Fibroblast of skin of left quadriceps (primary cell): Measurements from ENCODE around the gene RYR3.
A peak's percentile ranks its signal among the peaks of the same experiment; 100 is the strongest.
"Not testable (repeated sequence)": the region's sequence is repeated elsewhere in the genome, so short reads cannot be mapped to it uniquely, and the experiment has no call there.

Experiments
- DNase-seq, 2 experiments: peaks; one replicate each; pipeline ENCODE4 v3.0.0-alpha.2; 2013; ENCODE audit warnings: low read depth in 2 of 2

The RYR3 gene

DNA sequence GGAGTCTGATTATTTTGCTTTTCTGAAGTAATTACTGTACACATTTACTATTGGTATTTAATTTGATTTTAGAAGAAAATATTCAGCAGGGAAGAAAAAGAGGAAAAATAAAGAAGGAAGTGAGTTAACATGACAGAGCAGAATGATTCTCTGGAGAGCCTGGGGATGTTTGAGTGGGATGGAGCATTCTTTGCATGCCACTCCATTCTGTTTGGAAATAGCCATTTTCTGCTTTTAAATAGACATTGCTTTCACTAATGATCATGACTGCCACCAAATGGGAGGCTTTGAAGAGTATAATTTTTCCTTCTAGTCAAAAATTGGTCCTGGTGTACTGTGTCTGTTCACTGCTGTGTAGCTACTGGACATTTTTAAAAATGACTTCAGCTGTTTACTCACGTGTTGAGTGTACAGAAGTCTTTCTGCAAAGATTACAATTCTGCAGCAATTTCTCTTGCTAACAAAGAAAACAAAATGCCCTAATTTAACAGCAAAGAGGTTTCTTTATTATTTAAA lies 196.1 kb downstream of the RYR3 start:
- no peak for DNase-seq

DNA sequence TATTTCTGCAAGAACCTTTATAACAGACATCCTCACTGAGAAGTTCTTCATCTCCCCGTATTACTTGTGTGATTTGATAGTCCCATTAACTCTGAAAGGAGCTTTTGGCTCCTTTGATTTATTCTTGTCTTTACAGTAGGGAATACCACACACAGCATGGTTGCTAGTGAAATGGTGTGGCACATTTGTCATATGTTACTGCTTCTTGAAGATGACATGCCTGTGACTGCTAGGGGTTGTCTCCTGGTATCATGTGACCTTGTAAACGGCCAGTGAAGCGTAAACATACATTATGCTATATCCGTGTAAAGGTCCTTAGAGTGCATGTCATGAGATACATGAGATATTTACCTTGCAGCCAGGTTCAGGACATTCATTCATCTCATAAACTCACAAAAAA lies 197.9 kb downstream of the RYR3 start:
- DNase-seq = no peak

DNA sequence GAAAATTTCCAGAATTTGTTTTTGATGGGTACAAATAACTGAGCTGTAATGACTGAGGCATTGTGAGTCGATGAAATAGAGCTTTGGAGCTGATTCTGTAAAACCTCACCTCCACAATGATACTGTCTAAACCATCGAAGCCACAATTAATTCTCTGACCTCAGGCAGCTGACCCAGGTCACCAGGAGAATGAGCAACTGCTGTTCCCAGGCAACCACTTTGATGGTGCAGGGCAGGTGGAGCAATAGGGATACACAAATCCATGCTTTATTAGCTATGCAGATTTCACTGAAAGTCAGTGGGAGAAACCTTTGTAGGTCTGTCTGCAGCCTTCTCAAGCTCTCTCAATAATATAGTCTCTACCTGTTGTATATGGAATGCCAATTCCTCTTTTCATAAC lies 204.4 kb downstream of the RYR3 start:
- no peak for DNase-seq

DNA sequence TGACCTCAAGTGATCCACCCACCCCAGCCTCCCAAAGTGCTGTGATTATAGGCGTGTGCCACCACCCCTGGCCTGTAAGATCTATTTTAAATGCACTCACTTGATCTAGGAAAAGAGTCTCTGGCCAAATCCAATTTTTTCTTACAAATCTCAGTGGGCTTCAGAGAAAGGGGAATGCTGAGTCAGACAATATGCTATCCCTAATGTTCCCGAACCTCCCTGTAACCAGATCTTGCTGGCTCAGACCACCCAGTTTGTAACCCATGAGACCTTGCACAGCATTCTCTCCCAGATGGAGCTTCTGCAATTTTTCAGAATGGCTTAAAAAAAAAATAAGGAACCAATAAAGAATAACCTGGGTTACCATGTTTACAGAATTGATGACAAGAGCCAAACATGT lies 205.8 kb downstream of the RYR3 start:
- no peak for DNase-seq

DNA sequence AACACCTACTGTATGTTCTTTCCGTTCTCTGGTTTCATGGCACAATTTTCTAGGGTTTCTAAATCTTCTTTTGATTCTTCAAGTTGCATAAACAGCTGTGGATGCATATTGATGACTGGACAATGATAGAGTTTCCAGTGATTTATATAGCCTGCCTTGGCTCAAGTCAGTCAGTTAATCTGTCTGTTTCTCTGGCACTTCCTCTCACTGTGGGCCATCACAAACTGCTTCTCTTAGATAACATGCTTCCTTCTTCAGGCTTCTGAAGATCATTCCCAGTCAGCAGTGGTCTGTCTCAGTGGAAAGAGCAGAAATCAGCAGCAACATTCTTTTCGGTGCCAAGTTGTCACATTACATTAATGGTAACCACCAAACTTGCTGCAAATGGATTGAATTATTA lies 207.2 kb downstream of the RYR3 start:
- DNase-seq = no peak

DNA sequence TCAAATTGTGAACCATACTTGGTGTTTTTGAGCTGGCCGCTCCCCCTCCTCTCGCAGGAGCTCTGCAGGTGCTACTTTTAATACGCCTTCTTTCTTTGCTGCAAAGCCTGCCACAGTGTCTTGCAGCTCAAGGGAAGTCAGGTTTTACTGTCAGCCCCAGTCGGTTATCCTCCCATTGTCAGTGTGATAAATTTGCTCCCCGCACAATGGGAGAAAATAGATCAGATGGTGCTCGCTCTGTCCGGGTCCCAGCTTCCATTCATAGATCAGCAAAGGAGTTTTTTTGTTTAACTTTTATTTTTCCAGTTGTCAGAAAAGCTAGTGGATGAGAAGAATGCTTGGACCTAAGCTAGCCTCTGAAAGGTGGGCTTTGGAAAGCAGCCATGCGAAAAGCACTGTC lies 207.7 kb downstream of the RYR3 start:
- DNase-seq = no peak

DNA sequence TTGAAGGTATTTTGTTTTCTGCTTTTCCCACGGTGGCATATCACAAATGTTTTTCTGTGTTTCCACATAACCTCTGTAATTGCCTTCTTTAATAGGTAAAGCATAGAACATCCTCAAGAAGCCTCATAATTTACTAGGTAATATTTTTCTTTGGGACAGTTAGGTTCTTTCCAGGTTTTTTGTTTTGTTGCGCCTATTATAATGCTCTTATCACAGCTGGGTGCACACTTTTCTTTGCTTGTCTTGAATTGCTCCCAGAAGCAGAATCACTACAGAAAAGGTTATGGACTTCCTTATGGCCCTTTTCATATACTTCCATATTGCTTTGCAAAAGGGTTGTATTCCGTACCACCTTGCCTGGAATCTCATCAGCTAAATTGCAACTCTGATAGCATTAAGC lies 213.5 kb downstream of the RYR3 start:
- DNase-seq = no peak

DNA sequence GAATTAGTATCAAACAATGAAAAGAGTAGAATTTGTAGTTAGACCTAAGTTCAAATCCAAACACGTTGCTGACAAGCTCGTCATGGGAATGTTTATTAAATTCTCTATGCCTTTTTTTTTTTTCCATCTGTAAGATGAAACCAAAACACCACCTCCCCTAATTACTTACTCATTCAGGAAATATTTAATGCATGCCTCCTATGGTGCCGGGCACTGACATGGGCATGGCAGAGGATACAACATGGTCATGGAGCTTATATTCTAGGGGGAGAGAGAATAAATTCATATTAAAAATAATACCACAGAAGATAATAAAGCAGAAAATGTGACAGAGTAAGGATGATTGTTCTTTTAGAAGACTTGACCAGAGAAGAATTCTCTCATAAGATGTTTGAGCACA lies 215.8 kb downstream of the RYR3 start:
- DNase-seq = no peak

DNA sequence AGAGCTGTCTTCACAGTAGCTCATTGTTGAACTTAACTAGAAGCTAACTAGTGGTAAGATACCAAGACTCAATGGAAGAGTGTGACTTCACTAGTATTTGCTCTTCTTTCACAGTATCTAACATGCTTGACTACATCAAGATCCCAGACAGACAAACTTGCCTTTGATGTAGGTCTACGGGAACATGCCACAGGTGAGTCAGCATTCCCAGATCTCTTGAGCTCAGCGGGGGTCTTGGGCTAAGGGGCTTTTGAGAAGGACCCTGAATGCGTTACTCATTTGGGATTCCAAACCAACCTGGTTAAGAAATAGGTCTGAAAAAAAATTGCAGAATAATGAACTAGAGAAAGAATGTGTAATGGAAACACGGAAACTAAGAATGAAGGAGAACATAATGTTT lies 222.4 kb downstream of the RYR3 start:
- DNase-seq = no peak

DNA sequence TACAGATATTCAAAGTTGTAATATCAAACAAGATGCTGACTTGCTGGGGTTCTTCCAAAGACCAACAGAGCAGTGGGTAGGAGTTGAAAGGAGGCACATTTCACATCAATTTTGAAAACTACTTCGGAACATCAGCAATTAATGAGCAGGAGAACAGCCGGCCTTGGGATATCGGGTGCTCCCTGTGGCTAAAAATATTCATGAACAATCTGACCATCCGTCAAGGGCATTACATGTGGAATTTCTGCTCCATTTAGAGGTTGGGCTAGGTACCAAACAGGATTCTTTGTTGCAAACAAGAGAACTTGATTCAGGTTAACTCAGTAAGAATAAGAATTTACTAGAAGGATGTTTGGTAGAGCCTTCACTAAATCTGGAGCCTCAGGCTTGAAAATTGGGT lies 223.9 kb downstream of the RYR3 start:
- no peak for DNase-seq

DNA sequence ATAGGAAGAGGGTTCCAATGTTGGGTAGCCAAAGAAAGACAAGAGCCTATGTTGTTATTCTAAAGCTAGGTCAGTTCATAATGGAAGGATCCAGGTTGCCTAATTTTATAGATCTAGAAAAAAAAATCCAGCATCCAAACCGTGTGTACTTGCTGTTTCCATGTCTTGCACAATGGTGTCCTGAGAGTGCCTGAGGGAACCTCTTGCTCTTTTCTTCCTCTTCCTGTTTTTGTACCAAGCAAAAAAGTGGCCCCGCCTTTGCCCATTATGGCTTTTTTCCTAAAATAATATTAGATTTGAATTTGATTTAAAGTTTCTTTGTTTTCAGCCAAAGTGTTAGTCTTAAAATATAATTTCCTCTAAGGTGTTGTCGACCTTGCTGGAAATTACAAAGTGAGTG lies 224.4 kb downstream of the RYR3 start:
- no peak for DNase-seq

DNA sequence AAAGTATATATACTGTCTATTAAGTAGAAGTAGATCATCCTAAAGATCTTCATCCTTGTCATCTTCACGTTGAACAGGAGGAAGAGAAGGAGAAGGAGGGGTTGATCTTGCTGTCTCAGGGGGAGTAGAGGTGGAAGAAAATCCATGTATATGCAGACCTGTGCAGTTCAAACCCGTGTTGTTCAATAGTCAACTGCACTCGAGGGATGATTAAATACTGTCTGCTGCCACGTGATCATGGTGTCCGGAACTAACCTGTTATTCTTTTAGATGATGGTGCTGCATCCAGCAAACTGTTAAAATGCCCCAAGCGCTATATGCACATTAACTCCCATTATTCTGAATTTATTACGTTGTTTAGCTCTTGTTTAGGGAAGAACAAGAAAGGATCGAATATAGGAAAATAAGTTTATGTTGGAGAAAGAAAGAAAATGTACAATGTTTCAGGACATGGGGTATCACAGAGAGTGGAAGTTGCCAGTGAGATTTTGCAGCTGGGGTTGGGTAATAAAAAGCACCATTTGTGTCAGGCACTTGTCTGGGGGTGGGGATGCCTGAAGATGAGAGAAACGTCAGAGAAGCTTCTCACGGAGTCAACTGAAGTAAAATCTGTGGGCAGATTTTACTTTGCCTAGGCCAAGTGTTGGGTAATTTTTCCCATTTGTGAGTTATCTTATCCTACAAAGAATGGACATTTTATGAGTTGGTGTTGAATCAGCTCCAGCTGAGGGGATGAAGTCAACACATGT lies 229.2 kb downstream of the RYR3 start:
- no peak for DNase-seq

DNA sequence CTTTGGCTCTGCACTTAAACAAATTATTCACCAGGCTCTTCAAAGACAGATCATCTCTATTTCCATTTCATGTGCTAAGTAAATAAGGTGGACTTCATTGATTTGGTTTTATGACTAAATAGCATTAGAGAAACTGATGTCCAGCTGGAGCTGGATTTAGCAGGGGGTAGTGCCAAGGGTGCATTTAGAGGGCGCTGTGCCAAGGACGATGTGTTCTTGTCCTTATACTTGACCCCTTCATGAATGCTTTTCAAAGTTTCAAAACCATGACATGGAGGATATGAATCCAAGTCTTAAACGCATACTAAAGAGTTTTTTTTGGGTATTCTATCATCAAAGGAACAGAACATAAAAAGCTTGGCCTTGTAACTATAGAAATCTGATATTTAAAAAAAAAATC lies 233.2 kb downstream of the RYR3 start:
- DNase-seq = no peak

DNA sequence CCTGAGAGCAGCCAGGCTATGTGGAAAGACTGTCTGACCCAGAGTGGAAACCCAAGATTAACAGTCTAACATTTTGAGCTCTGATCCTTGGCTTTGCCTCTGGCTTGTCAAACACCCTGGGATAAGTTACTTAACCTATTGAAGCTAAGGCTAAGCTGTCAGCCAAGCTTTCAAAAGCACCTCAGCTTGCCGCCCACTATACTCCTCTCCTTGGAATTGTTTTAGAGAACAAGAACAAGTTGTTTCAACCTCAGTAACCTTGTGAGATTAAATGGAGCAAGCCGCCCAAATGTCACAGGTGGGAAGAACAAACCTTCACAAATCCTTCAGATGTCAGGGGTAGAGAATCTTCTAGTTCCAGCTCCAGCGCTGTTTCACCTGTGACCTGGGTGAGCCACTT lies 235.1 kb downstream of the RYR3 start:
- no peak for DNase-seq

DNA sequence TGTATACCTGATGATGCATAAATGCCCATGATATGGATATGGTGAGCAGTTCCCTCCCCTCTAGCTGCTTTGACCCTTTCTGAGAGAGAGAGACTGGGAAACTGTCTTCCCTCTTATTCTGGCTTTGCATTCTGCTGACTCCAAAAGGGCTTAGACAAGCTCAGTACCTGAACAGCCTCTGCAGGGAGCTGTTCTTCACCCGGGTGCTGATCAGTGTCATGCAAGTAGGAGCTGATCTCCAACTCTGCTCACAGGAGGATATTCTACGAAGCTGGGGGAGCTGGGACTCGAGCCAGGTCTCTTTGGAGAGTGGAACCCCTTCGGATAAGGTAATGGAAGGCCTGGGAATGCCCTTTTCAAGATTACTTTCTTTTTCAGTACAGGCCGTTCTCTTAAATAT lies 237.1 kb downstream of the RYR3 start:
- peak; percentile 8 to 11 for DNase-seq

DNA sequence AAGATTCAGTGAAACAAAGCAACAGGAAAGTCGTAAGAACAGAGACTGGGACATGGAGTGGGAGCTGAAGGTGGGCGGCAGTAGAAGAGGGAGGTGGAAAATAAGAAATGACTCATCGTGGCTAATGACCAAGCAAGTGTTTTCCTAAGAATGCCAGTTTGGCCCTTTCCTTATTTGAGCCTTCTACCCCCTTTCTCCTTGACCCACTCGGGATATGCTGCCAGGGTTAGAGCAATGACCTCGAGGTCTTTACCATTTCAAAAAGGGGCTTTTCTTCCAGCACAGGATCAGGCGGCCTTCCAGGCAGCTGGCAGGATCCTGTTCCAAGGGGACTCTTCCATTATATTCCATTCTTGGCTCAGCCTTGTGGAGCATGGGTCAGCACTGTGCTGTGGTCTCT lies 241.1 kb downstream of the RYR3 start:
- DNase-seq = no peak

DNA sequence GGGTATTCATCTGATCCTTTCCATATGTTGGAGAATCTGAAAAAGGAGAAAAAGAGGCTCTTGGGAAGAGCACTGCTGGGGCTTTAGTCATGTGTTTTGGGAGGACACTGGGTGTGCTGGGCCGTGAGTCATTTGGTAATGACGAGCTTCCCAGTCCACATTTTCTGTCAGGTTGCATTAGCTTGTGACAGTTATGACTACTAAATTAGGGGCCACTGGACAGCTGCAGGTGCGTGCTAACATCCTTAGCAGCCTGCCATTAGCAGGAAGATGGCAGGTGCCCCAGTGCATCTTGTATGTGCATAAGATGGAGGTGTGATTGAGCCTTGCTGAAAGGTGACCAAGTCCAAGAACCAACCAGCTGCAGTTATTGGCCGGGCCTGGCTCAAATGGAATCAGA lies 242.4 kb downstream of the RYR3 start:
- DNase-seq = no peak

DNA sequence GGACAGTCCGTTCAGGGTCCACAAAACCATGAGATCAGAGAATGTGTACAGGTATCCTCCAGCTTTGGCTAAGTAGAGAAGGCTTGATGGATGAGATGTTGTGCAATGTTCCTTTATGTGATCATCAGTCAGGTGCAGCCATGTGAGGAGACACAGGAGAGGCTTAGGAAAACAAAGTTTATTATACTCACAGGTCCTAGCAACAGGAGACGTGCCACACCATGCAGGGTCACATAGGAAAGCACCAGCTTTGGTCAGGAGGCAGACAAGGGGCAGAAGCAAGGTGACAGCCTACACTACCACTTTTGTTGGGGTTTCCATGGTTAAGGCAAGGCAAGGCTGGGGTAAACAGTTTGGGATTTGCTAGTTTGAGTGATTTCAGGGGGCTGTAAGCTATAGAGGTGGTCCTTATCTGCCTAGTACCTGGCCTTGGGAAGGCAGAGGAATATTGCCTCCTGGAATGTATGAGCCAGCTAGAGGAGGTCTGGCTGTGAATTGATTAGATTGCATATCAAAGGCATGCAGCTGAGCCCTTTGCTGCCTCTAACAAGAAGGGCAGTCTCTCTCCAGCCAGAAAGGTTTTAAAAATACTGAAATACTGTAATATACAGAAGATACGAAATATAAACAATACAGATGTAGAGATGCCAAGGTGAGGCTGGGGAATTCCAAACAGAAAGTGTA lies 248.6 kb downstream of the RYR3 start:
- DNase-seq = no peak

DNA sequence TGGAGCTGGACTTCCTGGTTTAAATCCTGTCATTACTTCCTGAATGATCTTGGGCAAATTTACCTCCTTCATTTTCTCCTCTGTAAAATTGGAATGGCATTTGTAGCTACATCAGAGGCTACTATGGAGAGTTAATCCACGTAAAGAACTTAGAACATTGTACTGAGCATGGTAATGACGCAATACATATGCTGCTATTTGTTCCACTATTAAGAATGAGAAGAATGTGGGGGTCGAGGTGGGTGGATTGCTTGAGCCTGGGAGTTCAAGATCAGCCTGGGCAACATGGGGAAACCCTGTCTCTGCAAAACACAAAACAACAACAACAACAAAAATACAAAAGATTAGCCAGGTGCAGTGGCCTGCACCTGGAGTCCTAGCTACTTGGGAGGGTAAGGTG lies 250.6 kb downstream of the RYR3 start:
- DNase-seq = no peak

DNA sequence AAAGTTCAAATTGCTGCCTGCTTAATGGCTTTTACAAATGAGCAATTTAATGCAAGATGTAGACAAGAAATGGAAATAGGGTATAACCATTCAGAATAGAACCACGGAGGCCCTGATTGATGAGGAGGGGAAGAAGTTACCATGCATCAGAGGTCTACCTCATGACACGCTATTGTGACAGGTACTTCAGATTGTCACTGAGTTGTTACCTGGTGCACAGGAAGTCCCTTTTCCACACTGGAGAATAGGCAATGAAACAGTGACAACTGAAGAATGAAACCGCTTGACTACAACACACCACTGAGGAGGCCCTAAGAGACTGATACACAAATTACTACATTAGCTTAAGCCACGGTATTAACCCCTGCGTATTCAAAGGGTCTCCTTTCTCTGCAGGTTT lies 251.2 kb downstream of the RYR3 start:
- DNase-seq = no peak

DNA sequence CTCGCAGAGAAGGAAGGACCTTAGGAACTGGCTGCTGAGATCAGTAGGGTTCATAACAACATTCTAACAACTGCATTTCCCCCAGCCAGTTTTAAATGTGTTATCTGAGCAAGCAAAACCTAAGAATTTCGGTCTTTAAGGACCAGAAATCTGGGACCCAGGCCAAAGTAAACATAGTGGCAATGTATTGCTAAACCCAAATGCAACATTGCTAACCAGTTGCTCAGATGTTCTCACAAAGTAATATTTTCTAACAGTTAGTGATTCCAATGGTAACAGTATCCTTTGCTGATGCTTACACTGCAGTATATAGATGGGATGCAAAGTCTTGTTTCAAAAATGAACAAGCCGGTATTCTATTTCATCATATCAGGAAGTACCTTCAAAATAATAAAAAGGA lies 254.3 kb downstream of the RYR3 start:
- peak in 1 of 2 experiments; percentile 4 for DNase-seq

DNA sequence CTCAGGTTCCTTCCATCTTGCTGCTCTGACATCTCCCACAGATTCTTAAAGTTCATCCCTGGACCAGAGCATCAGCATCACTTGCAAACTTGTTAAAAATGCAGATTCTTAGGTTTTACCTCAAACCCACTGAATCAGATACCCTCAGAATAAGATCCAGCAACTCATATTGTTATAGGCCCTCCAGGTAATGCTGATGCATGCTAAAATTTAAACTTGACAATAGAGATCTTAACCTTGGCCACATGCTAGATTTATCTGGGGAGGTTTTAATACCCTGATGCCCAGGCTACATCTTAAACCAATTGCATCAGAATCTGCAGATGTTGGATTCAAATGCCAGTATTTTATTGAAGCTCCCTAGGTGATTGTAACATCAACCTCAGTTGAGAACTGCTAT lies 256.9 kb downstream of the RYR3 start:
- DNase-seq = no peak

DNA sequence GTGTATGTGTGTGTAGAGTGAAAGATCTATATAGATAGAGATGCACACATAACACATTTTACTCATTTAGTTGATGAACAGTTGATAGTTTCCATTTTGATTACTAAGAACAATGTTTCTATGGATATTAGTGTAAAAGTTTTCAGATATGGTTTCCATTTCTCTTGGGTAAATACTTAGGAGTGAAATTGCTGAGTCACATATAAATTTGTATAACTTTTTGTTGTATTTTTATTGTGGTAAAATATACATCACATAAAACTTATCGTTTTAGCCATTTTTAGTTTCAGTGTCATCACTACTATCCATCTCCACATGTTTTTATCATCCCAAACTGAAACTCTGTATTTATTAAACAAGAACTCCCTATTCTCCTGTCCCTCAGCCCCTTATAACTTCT lies 258.3 kb downstream of the RYR3 start:
- no peak for DNase-seq

DNA sequence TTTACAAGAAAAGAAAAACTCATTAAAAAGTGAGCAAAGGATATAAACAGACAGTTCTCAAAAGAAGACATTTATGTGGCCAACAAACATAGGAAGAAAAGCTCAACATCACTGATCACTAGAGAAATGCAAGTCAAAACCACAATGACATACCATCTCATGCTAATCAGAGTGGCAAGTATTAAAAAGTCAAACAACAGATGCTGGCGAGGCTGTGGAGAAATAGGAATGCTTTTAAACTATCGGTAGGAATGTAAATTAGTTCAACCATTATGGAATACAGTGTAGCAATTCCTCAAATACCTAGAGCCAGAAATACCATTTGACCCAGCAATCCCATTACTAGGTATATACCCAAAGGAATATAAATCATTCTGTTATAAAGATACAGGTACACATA lies 267.1 kb downstream of the RYR3 start:
- not testable (repeated sequence) for DNase-seq
